NT2/D1 (cell line): ENCODE measurements around the gene TMEM9B.

ENCODE experiments used
- SUZ12 ChIP-seq: IDR thresholded peaks from 2 replicates; pipeline ENCODE4 v1.6.1; 2011; ENCODE audit not compliant: insufficient read length, insufficient read depth; ENCODE audit errors: extremely low read depth
- YY1 ChIP-seq: IDR thresholded peaks from 2 replicates; pipeline ENCODE4 v1.6.1; 2011; ENCODE audit not compliant: insufficient read length, insufficient read depth
- ZNF274 ChIP-seq: IDR thresholded peaks from 2 replicates; pipeline ENCODE4 v1.6.1; 2011; ENCODE audit warnings: mild to moderate bottlenecking, low read depth, low read length

GRCh38 chr11:8956860-8957259 lies 7.4 kb downstream of the TMEM9B start:
- no peak for TF ChIP-seq YY1
- TF ChIP-seq ZNF274 = no peak
- no peak for TF ChIP-seq SUZ12
